CD14-positive monocyte (primary cell): ENCODE measurements around the gene FGFR3. TPM values are rescaled to one million over a fixed set of nuclear protein-coding genes. Genes with fewer than 3 reads are reported as not detected.

Experiments used
- DNase-seq, 3 donors: peaks; one replicate each; pipeline ENCODE4 v3.0.0-alpha.2; 2011 to 2022
- H2AFZ ChIP-seq: 2 replicates; pipeline ENCODE4 v1.6.0; 2012; ENCODE audit warnings: mild to moderate bottlenecking, low read depth, low read length, inconsistent platforms; ENCODE audit not compliant: insufficient read depth, poor library complexity, severe bottlenecking
- H3K27ac ChIP-seq, 2 donors: 1 replicate in 1 of 2; 2 replicates in 1 of 2; pipeline ENCODE4 v1.5.1; 2012 to 2013; ENCODE audit warnings: low read length in 2 of 2, control low read depth in 1 of 2, inconsistent platforms in 1 of 2, low read depth in 1 of 2, mild to moderate bottlenecking in 1 of 2
- H3K27me3 ChIP-seq, 2 donors: one replicate each; pipeline versions ENCODE4 v1.6.0 to v1.6.1; 2011 to 2013; ENCODE audit warnings: low read length in 2 of 2; ENCODE audit not compliant: control insufficient read depth in 2 of 2, insufficient read depth in 2 of 2
- H3K36me3 ChIP-seq, 2 donors: replicated peaks in 1 of 2; 1 replicate in 1 of 2; 2 replicates in 1 of 2; pipeline versions ENCODE4 v1.5.1 to v1.6.1; 2012 to 2013; ENCODE audit warnings: low read length in 2 of 2, control low read depth in 1 of 2, inconsistent platforms in 1 of 2, mild to moderate bottlenecking in 1 of 2; ENCODE audit not compliant: insufficient read depth in 2 of 2, control insufficient read depth in 1 of 2
- H3K4me1 ChIP-seq, 2 donors: 1 replicate in 1 of 2; 2 replicates in 1 of 2; pipeline versions ENCODE4 v1.5.1 to v1.6.1; 2012 to 2013; ENCODE audit warnings: low read length in 2 of 2, control low read depth in 1 of 2, inconsistent platforms in 1 of 2, mild to moderate bottlenecking in 1 of 2, moderate library complexity in 1 of 2; ENCODE audit not compliant: insufficient read depth in 2 of 2, control insufficient read depth in 1 of 2
- H3K4me2 ChIP-seq: replicated peaks from 2 replicates; pipeline ENCODE3; 2012; ENCODE audit warnings: low read length, moderate library complexity, mild to moderate bottlenecking; ENCODE audit not compliant: poor library complexity, severe bottlenecking; ENCODE audit errors: extremely low read depth
- H3K4me3 ChIP-seq, 3 experiments: fragments of 200-600 bp in 1 of 3; sonication (generic) in 1 of 3; replicated peaks in 1 of 3; 1 replicate in 2 of 3; 2 replicates in 1 of 3; pipeline ENCODE4 v1.5.1; 2011 to 2013; ENCODE audit warnings: low read length in 3 of 3, mild to moderate bottlenecking in 3 of 3, control low read depth in 2 of 3, low read depth in 2 of 3, inconsistent platforms in 1 of 3, moderate library complexity in 1 of 3
- H3K79me2 ChIP-seq: 2 replicates; pipeline ENCODE4 v1.6.0; 2012; ENCODE audit warnings: mild to moderate bottlenecking, control low read depth, inconsistent platforms, low read length, moderate library complexity; ENCODE audit not compliant: insufficient read depth
- H3K9ac ChIP-seq: 2 replicates; pipeline ENCODE4 v1.6.0; 2017; ENCODE audit warnings: low read length, mild to moderate bottlenecking; ENCODE audit not compliant: insufficient read depth, poor library complexity, severe bottlenecking
- H3K9me3 ChIP-seq, 2 donors: replicated peaks in 1 of 2; 1 replicate in 1 of 2; 2 replicates in 1 of 2; pipeline versions ENCODE4 v1.5.1 to v1.6.1; 2012 to 2013; ENCODE audit warnings: low read length in 2 of 2, control low read depth in 1 of 2; ENCODE audit not compliant: control insufficient read depth in 1 of 2, insufficient read depth in 1 of 2
- H4K20me1 ChIP-seq: 2 replicates; pipeline ENCODE4 v1.6.0; 2012; ENCODE audit warnings: mild to moderate bottlenecking, low read length, control low read depth, moderate library complexity; ENCODE audit not compliant: insufficient read depth
- H3K27ac Mint-ChIP-seq, 7 donors: one replicate each; pipeline ENCODE4 v1.8.0; 2020; ENCODE audit warnings: mild to moderate bottlenecking in 7 of 7, mixed read lengths in 7 of 7, moderate library complexity in 6 of 7, inconsistent platforms in 2 of 7
- H3K27me3 Mint-ChIP-seq, 3 donors: one replicate each; pipeline ENCODE4 v1.8.0; 2021 to 2022; ENCODE audit warnings: low read depth in 3 of 3, mild to moderate bottlenecking in 3 of 3, mixed read lengths in 3 of 3, moderate library complexity in 3 of 3, inconsistent platforms in 1 of 3
- H3K36me3 Mint-ChIP-seq, 2 donors: one replicate each; pipeline ENCODE4 v1.8.0; 2020; ENCODE audit warnings: mixed read lengths in 2 of 2, inconsistent platforms in 1 of 2, mild to moderate bottlenecking in 1 of 2
- H3K4me1 Mint-ChIP-seq: one replicate; pipeline ENCODE4 v1.8.0; 2020; ENCODE audit warnings: mild to moderate bottlenecking, mixed read lengths
- H3K4me3 Mint-ChIP-seq, 2 donors: one replicate each; pipeline ENCODE4 v1.8.0; 2020; ENCODE audit warnings: mild to moderate bottlenecking in 2 of 2, mixed read lengths in 2 of 2, moderate library complexity in 1 of 2
- H3K9me3 Mint-ChIP-seq, 7 donors: one replicate each; pipeline ENCODE4 v1.8.0; 2020 to 2022; ENCODE audit warnings: mixed read lengths in 7 of 7, mild to moderate bottlenecking in 6 of 7, moderate library complexity in 6 of 7, inconsistent platforms in 2 of 7
- CTCF ChIP-seq: fragments of 200-600 bp; IDR thresholded peaks from one replicate; pipeline ENCODE4 v1.8.0; 2022; ENCODE audit warnings: antibody characterized with exemption, mild to moderate bottlenecking
- WGBS: methylation state at CpG from one replicate; pipeline ENCODE4 v1.1.5; 2013; ENCODE audit warnings: missing lambda C conversion rate; ENCODE audit not compliant: insufficient coverage; 5-methylcytosine and 5-hydroxymethylcytosine counted together
- intact Hi-C, 2 donors: fragments of 100-400 bp; cut with micrococcal nuclease; formaldehyde crosslinking; loops; one replicate each; pipeline versions ENCODE4 v1.15.0 to v1.15.1; 2023
- polyA plus RNA-seq, 3 donors: library from polyadenylated mRNA; depleted of rRNA in 1 of 3; unstranded in 2 of 3; stranded (reverse) in 1 of 3; fragments of 300-500 nt in 2 of 3; fragments of >200 nt in 1 of 3; fragmentation: Illumina TruSeq in 2 of 3; gene quantifications; 1 replicate in 2 of 3; 2 replicates in 1 of 3; pipeline ENCODE4 v1.2.3, GENCODE V29; 2012 to 2021

FGFR3 gene
- polyA plus RNA-seq, 3 donors = 0.07 TPM; not detected in 2

- H3K4me2 ChIP-seq = no peak overlapping the region
- H3K4me1 Mint-ChIP-seq = peaks cover 4% of the 10 kb centered on the region
- H3K9me3 Mint-ChIP-seq = peaks cover 0 to 2% (median 0%) of the 10 kb centered on the region in 7 donors
- H3K4me3 Mint-ChIP-seq = no peak overlapping the region
- no peaks in the 10 kb centered on the region for H4K20me1 ChIP-seq
- H3K27me3 Mint-ChIP-seq = peaks cover 0 to 1% (median 0%) of the 10 kb centered on the region in 3 donors
- no peaks in the 10 kb centered on the region for H3K4me1 ChIP-seq
- H3K9me3 ChIP-seq = no peaks in the 10 kb centered on the region
- no peak for DNase-seq
- no peak overlapping the region for H3K4me3 ChIP-seq
- TF ChIP-seq CTCF = no peak
- H3K79me2 ChIP-seq = no peaks in the 10 kb centered on the region
- WGBS = 30% methylated on average over 2 of the region's 8 CpGs
- no peak overlapping the region for H3K27ac ChIP-seq
- no peak overlapping the region for H3K9ac ChIP-seq
- no peaks in the 10 kb centered on the region for H3K27me3 ChIP-seq
- peaks cover 67 to 74% of the 10 kb centered on the region in 2 donors for H3K36me3 Mint-ChIP-seq
- intact Hi-C loops = no loop called here
- H2AFZ ChIP-seq = no peak overlapping the region
- peak overlapping the region in 2 of 7 donors; percentile 47 to 56 for H3K27ac Mint-ChIP-seq
- peaks cover 46 to 76% of the 10 kb centered on the region in 2 donors for H3K36me3 ChIP-seq
Observed at GRCh38 chr4:1830642-1831228, 37.6 kb downstream of the FGFR3 start.

GRCh38 chr4:1831331-1831730 is 38.2 kb downstream of the FGFR3 start:
- H3K27ac ChIP-seq = no peak overlapping the region
- peaks cover 65 to 74% of the 10 kb centered on the region in 2 donors for H3K36me3 Mint-ChIP-seq
- no peak overlapping the region for H2AFZ ChIP-seq
- no peak for DNase-seq
- peaks cover 0 to 1% (median 0%) of the 10 kb centered on the region in 3 donors for H3K27me3 Mint-ChIP-seq
- intact Hi-C loops = no loop called here
- no peak overlapping the region for H3K4me3 Mint-ChIP-seq
- H3K4me1 ChIP-seq = no peaks in the 10 kb centered on the region
- H3K27ac Mint-ChIP-seq = peak overlapping the region in 3 of 7 donors; percentile 7 to 47 (median 19)
- peaks cover 51 to 76% of the 10 kb centered on the region in 2 donors for H3K36me3 ChIP-seq
- TF ChIP-seq CTCF = no peak
- 92% methylated on average over 5 of the region's 8 CpGs for WGBS
- H3K9ac ChIP-seq = no peak overlapping the region
- no peak overlapping the region for H3K4me3 ChIP-seq
- H4K20me1 ChIP-seq = no peaks in the 10 kb centered on the region
- no peak overlapping the region for H3K4me2 ChIP-seq
- H3K27me3 ChIP-seq = no peaks in the 10 kb centered on the region
- H3K9me3 Mint-ChIP-seq = peaks cover 0 to 2% (median 0%) of the 10 kb centered on the region in 7 donors
- peaks cover 4% of the 10 kb centered on the region for H3K4me1 Mint-ChIP-seq
- no peaks in the 10 kb centered on the region for H3K9me3 ChIP-seq
- H3K79me2 ChIP-seq = no peaks in the 10 kb centered on the region
